Astrocyte (in vitro differentiated cells and primary cell): Measurements from ENCODE around the gene GTF3C1. TPM values are rescaled to one million over a fixed set of nuclear protein-coding genes. Genes with fewer than 3 reads are reported as not detected.
A peak's percentile ranks its signal among the peaks of the same experiment; 100 is the strongest.

Experiments used
- DNase-seq: peaks from one replicate; pipeline ENCODE4 v3.0.0-alpha.2; 2010; ENCODE audit warnings: low read depth
- FAIRE-seq: peaks from 2 replicates; lab custom pipeline; 2011; peaks lifted over from hg19 to GRCh38; lab: Jason Lieb, UNC
- H2AFZ ChIP-seq: 2 replicates; pipeline ENCODE4 v1.6.0; 2012; ENCODE audit warnings: low read depth, low read length, inconsistent platforms
- H3K27ac ChIP-seq: 2 replicates; pipeline ENCODE4 v1.5.1; 2011; ENCODE audit warnings: low read depth, low read length, inconsistent platforms
- H3K27me3 ChIP-seq: 2 replicates; pipeline ENCODE4 v1.6.0; 2011; ENCODE audit warnings: low read length, inconsistent platforms; ENCODE audit not compliant: insufficient read depth
- H3K36me3 ChIP-seq: 2 replicates; pipeline ENCODE4 v1.5.1; 2011; ENCODE audit warnings: low read length, inconsistent platforms; ENCODE audit not compliant: insufficient read depth
- H3K4me1 ChIP-seq: 2 replicates; pipeline ENCODE4 v1.5.1; 2011; ENCODE audit warnings: low read length, inconsistent platforms; ENCODE audit not compliant: insufficient read depth
- H3K4me2 ChIP-seq: 2 replicates; pipeline ENCODE4 v1.6.0; 2012; ENCODE audit warnings: low read length, inconsistent platforms
- H3K4me3 ChIP-seq: 2 replicates; pipeline ENCODE4 v1.5.1; 2011; ENCODE audit warnings: low read depth, mild to moderate bottlenecking, low read length, inconsistent platforms; ENCODE audit not compliant: insufficient read depth
- H3K79me2 ChIP-seq: 2 replicates; pipeline ENCODE4 v1.6.0; 2012; ENCODE audit warnings: mild to moderate bottlenecking, low read length, inconsistent platforms; ENCODE audit not compliant: insufficient read depth
- H3K9ac ChIP-seq: 2 replicates; pipeline ENCODE4 v1.6.0; 2012; ENCODE audit warnings: mild to moderate bottlenecking, low read length, inconsistent platforms
- H3K9me3 ChIP-seq: 2 replicates; pipeline ENCODE4 v1.5.1; 2012; ENCODE audit warnings: low read depth, mild to moderate bottlenecking, low read length, inconsistent platforms; ENCODE audit not compliant: insufficient read depth
- H4K20me1 ChIP-seq: 2 replicates; pipeline ENCODE4 v1.6.0; 2012; ENCODE audit warnings: low read length, inconsistent platforms; ENCODE audit not compliant: insufficient read depth
- H3K27ac Mint-ChIP-seq: one replicate; pipeline ENCODE4 v1.8.0; 2021; ENCODE audit warnings: mild to moderate bottlenecking, mixed read lengths; ENCODE audit not compliant: unreplicated experiment
- H3K27me3 Mint-ChIP-seq: one replicate; pipeline ENCODE4 v1.8.0; 2021; ENCODE audit warnings: low read depth, mixed read lengths; ENCODE audit not compliant: unreplicated experiment
- H3K36me3 Mint-ChIP-seq: one replicate; pipeline ENCODE4 v1.8.0; 2021; ENCODE audit warnings: low read depth, mixed read lengths; ENCODE audit not compliant: unreplicated experiment
- H3K4me1 Mint-ChIP-seq: one replicate; pipeline ENCODE4 v1.8.0; 2021; ENCODE audit warnings: low read depth, mixed read lengths; ENCODE audit not compliant: unreplicated experiment
- H3K4me3 Mint-ChIP-seq: one replicate; pipeline ENCODE4 v1.8.0; 2021; ENCODE audit warnings: mild to moderate bottlenecking, moderate library complexity, mixed read lengths; ENCODE audit not compliant: unreplicated experiment
- H3K9me3 Mint-ChIP-seq: one replicate; pipeline ENCODE4 v1.8.0; 2021; ENCODE audit warnings: mild to moderate bottlenecking, mixed read lengths; ENCODE audit not compliant: unreplicated experiment
- EZH2 ChIP-seq: IDR thresholded peaks from 2 replicates; pipeline ENCODE4 v1.6.1; 2012; ENCODE audit warnings: mild to moderate bottlenecking, low read length, inconsistent platforms; ENCODE audit not compliant: insufficient read depth
- total RNA-seq: library from RNA; stranded (reverse); gene quantifications from 2 replicates; pipeline ENCODE4 v1.2.1, GENCODE V29; 2021
- TF ChIP-seq, protein P1 (sequence below): IDR thresholded peaks from 2 replicates; pipeline ENCODE4 v1.5.1; 2011; ENCODE audit warnings: low read depth, mild to moderate bottlenecking, inconsistent platforms, low read length, moderate library complexity; ENCODE audit not compliant: insufficient read depth

GTF3C1 gene
- total RNA-seq, 1 donor from 2014 or later, result 103 TPM

- no peaks in the 10 kb centered on the region for H3K27me3 Mint-ChIP-seq
- DNase-seq, result no peak
- H3K4me3 Mint-ChIP-seq, result no peak overlapping the region
- H3K36me3 Mint-ChIP-seq, result peaks cover 36% of the 10 kb centered on the region
- H3K4me1 Mint-ChIP-seq, result peaks cover 11% of the 10 kb centered on the region
- Histone ChIP-seq H3K79me2 (no peaks in the 10 kb centered on the region), H3K4me1 (no peaks in the 10 kb centered on the region), H3K4me2 (no peak overlapping the region), H3K9ac (no peak overlapping the region), H3K27ac (no peak overlapping the region), H3K27me3 (no peaks in the 10 kb centered on the region), H3K36me3 (peaks cover 72% of the 10 kb centered on the region), H3K4me3 (no peak overlapping the region), H2AFZ (no peak overlapping the region), H4K20me1 (peaks cover 62% of the 10 kb centered on the region), H3K9me3 (no peaks in the 10 kb centered on the region)
- H3K27ac Mint-ChIP-seq, result no peak overlapping the region
- no peak for FAIRE-seq
- no peaks in the 10 kb centered on the region for H3K9me3 Mint-ChIP-seq
- TF ChIP-seq, protein P1, sequence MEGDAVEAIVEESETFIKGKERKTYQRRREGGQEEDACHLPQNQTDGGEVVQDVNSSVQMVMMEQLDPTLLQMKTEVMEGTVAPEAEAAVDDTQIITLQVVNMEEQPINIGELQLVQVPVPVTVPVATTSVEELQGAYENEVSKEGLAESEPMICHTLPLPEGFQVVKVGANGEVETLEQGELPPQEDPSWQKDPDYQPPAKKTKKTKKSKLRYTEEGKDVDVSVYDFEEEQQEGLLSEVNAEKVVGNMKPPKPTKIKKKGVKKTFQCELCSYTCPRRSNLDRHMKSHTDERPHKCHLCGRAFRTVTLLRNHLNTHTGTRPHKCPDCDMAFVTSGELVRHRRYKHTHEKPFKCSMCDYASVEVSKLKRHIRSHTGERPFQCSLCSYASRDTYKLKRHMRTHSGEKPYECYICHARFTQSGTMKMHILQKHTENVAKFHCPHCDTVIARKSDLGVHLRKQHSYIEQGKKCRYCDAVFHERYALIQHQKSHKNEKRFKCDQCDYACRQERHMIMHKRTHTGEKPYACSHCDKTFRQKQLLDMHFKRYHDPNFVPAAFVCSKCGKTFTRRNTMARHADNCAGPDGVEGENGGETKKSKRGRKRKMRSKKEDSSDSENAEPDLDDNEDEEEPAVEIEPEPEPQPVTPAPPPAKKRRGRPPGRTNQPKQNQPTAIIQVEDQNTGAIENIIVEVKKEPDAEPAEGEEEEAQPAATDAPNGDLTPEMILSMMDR, result no peak
- TF ChIP-seq EZH2, result no peak
Measured at GRCh38 chr16:27539120-27539519, 10.6 kb downstream of the GTF3C1 start.

- peaks cover 40% of the 10 kb centered on the region for H3K36me3 Mint-ChIP-seq
- Histone ChIP-seq H4K20me1 (peaks cover 60% of the 10 kb centered on the region), H3K4me2 (no peak overlapping the region), H2AFZ (no peak overlapping the region), H3K9me3 (no peaks in the 10 kb centered on the region), H3K27ac (no peak overlapping the region), H3K36me3 (peaks cover 69% of the 10 kb centered on the region), H3K27me3 (no peaks in the 10 kb centered on the region), H3K9ac (no peak overlapping the region), H3K79me2 (no peaks in the 10 kb centered on the region), H3K4me3 (no peak overlapping the region), H3K4me1 (no peaks in the 10 kb centered on the region)
- peak overlapping the region; percentile 73 for H3K27ac Mint-ChIP-seq
- TF ChIP-seq EZH2, result no peak
- TF ChIP-seq, protein P1, result no peak
- H3K27me3 Mint-ChIP-seq, result no peaks in the 10 kb centered on the region
- FAIRE-seq, result no peak
- no peak overlapping the region for H3K4me3 Mint-ChIP-seq
- H3K9me3 Mint-ChIP-seq, result no peaks in the 10 kb centered on the region
- DNase-seq, result no peak
- H3K4me1 Mint-ChIP-seq, result peaks cover 11% of the 10 kb centered on the region
Measured at GRCh38 chr16:27538528-27538927, 11.2 kb downstream of the GTF3C1 start.

- Histone ChIP-seq H3K4me3 (no peak overlapping the region), H3K79me2 (no peaks in the 10 kb centered on the region), H2AFZ (no peak overlapping the region), H3K4me2 (no peak overlapping the region), H3K9me3 (no peaks in the 10 kb centered on the region), H3K36me3 (peaks cover 58% of the 10 kb centered on the region), H4K20me1 (peaks cover 67% of the 10 kb centered on the region), H3K9ac (no peak overlapping the region), H3K4me1 (peaks cover 14% of the 10 kb centered on the region), H3K27me3 (no peaks in the 10 kb centered on the region), H3K27ac (no peak overlapping the region)
- no peak for DNase-seq
- no peak for FAIRE-seq
- peaks cover 18% of the 10 kb centered on the region for H3K4me1 Mint-ChIP-seq
- peaks cover 51% of the 10 kb centered on the region for H3K36me3 Mint-ChIP-seq
- TF ChIP-seq EZH2, result no peak
- TF ChIP-seq, protein P1, result no peak
- no peaks in the 10 kb centered on the region for H3K27me3 Mint-ChIP-seq
- no peak overlapping the region for H3K27ac Mint-ChIP-seq
- H3K9me3 Mint-ChIP-seq, result no peaks in the 10 kb centered on the region
- no peak overlapping the region for H3K4me3 Mint-ChIP-seq
Measured at GRCh38 chr16:27534256-27534655, 15.5 kb downstream of the GTF3C1 start.
